ENCODE measurements around the gene CAVIN2. TPM values are rescaled to one million over a fixed set of nuclear protein-coding genes. Genes with fewer than 3 reads are reported as not detected.

Gene CAVIN2
- total and polyA plus RNA-seq, 2 donors = 4.3 to 8.2 TPM

DNA sequence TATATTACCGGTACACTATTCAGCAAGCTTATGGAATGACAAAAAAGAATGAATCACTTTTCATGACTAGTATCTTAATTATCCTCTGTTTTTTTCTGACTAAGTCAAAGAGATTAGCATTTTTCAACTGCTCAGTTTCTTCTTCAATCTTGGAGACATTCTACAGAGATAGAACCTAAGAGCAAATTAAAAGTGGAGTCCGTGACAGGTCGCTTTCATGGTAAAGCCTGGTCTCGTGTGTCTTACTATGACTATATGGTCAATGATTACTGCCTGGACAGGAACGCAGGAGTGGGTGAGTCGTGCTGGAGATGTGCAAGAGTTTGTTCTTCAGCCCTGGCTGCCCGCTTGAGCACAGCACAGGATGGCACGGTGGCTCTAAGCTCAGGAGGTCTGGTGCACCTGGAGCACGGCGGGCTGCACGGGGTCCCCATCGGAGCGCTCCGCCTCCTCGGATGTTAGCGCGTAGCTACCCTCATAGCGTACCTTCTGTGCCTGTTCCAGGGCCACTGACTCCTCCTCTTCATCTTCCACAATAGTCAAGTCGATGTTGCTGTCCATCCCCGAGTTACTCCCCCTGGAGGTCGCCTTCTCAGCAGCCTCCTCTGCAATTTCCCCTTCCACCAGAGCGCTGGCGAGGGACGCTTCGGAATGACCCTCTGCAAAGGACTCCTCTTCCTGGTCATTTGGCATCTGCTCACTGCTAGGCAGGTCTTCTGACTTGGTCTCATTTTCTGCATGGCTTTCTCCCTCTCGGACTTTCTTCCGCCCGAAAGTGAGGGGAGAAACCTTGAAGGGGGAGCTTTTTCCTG lies 11.1 kb downstream of the CAVIN2 start:
- Histone ChIP-seq H3K9me3 (ENCODE audit: control insufficient read depth in 2 of 2, insufficient read depth in 1 of 2, low read length in 1 of 2) (no peaks in the 10 kb centered on the region), H3K27me3 (ENCODE audit: control insufficient read depth in 2 of 2, insufficient read depth in 1 of 2, low read length in 1 of 2) (no peaks in the 10 kb centered on the region), H3K4me1 (ENCODE audit: control insufficient read depth in 2 of 2, insufficient read depth in 2 of 2, low read length in 2 of 2) (no peaks in the 10 kb centered on the region), H3K36me3 (ENCODE audit: control insufficient read depth in 2 of 2, insufficient read depth in 2 of 2, low read length in 1 of 2) (no peaks in the 10 kb centered on the region), H3K4me3 (ENCODE audit: low read length in 2 of 2) (no peak overlapping the region), H3K27ac (ENCODE audit: low read depth in 1 of 2, low read length in 1 of 2) (no peak overlapping the region)
- 98% methylated on average over 28 of the region's 28 CpGs for WGBS
- no peak for DNase-seq (ENCODE audit: low read depth in 6 of 9, low spot score in 9 of 9)

DNA sequence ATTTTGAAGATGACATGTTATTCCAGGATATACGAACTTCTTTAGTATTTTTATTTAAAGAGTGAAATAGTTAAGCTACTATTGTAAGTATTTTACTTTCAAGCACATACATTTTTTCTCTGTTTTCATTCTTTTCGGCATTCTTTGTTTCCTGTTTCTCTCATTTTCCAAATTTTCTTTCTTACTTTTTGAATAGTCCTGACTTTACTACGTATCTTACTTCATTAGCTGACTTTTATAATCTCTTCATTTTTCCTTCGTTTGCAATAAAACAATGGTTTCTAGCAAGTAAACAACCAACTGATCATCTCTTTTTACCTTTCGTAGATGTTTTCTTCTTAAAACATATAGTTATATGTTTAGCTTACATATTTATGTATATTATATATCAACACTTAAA lies 11.8 kb downstream of the CAVIN2 start:
- H3K36me3 ChIP-seq (ENCODE audit: control insufficient read depth in 2 of 2, insufficient read depth in 2 of 2, low read length in 1 of 2) = no peaks in the 10 kb centered on the region
- H3K27ac ChIP-seq (ENCODE audit: low read depth in 1 of 2, low read length in 1 of 2) = no peak overlapping the region
- WGBS = 96% methylated on average over 5 of the region's 5 CpGs
- DNase-seq (ENCODE audit: low read depth in 6 of 9, low spot score in 9 of 9) = no peak
- H3K4me3 ChIP-seq (ENCODE audit: low read length in 2 of 2) = no peak overlapping the region
- H3K9me3 ChIP-seq (ENCODE audit: control insufficient read depth in 2 of 2, insufficient read depth in 1 of 2, low read length in 1 of 2) = no peaks in the 10 kb centered on the region
- H3K4me1 ChIP-seq (ENCODE audit: control insufficient read depth in 2 of 2, insufficient read depth in 2 of 2, low read length in 2 of 2) = no peaks in the 10 kb centered on the region
- no peaks in the 10 kb centered on the region for H3K27me3 ChIP-seq (ENCODE audit: control insufficient read depth in 2 of 2, insufficient read depth in 1 of 2, low read length in 1 of 2)

DNA sequence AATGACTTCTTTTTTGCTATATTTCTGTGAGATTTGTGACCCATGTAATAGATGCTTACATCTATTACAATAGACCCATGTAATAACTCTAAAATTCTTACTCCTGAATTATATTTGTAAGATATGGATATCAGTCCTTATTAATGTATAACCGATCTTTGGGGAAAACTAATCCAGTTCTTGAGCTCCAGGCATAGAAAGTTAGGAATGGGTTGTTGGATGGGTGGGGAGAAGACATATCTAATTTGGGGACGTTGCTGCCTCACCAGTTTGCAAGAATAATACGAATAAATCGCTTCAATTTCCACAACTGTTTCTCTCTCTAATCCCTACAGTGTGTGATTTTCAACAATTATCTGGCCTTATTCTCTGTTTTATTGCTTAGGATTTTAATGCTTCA lies 13.5 kb downstream of the CAVIN2 start:
- Histone ChIP-seq H3K27me3 (ENCODE audit: control insufficient read depth in 2 of 2, insufficient read depth in 1 of 2, low read length in 1 of 2) (no peaks in the 10 kb centered on the region), H3K9me3 (ENCODE audit: control insufficient read depth in 2 of 2, insufficient read depth in 1 of 2, low read length in 1 of 2) (no peaks in the 10 kb centered on the region), H3K4me1 (ENCODE audit: control insufficient read depth in 2 of 2, insufficient read depth in 2 of 2, low read length in 2 of 2) (no peaks in the 10 kb centered on the region), H3K27ac (ENCODE audit: low read depth in 1 of 2, low read length in 1 of 2) (no peak overlapping the region), H3K4me3 (ENCODE audit: low read length in 2 of 2) (no peak overlapping the region), H3K36me3 (ENCODE audit: control insufficient read depth in 2 of 2, insufficient read depth in 2 of 2, low read length in 1 of 2) (no peaks in the 10 kb centered on the region)
- WGBS = 96% methylated on average over 4 of the region's 4 CpGs
- DNase-seq (ENCODE audit: low read depth in 6 of 9, low spot score in 9 of 9) = no peak

DNA sequence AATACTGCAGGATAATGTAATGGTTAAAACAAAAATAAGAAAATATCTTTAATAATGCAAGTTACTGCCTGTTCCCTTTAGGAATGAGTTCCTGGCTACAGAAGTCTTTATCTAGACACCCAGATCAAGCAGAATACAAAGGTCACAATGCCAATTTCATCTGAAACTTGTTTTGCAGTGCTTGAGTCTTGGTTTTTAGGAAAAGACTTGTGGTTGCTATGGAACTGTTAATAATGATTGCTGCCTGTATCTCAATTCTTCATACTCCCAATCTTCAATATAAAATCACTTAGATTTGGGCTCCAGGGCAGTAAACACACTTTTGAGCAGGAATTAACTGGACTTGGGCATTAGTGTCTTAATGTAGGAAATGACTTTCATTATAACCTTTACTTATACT lies 14.2 kb downstream of the CAVIN2 start:
- Histone ChIP-seq H3K4me1 (ENCODE audit: control insufficient read depth in 2 of 2, insufficient read depth in 2 of 2, low read length in 2 of 2) (no peaks in the 10 kb centered on the region), H3K4me3 (ENCODE audit: low read length in 2 of 2) (no peak overlapping the region), H3K36me3 (ENCODE audit: control insufficient read depth in 2 of 2, insufficient read depth in 2 of 2, low read length in 1 of 2) (no peaks in the 10 kb centered on the region), H3K27me3 (ENCODE audit: control insufficient read depth in 2 of 2, insufficient read depth in 1 of 2, low read length in 1 of 2) (no peaks in the 10 kb centered on the region), H3K9me3 (ENCODE audit: control insufficient read depth in 2 of 2, insufficient read depth in 1 of 2, low read length in 1 of 2) (no peaks in the 10 kb centered on the region), H3K27ac (ENCODE audit: low read depth in 1 of 2, low read length in 1 of 2) (no peak overlapping the region)
- no peak for DNase-seq (ENCODE audit: low read depth in 6 of 9, low spot score in 9 of 9)

DNA sequence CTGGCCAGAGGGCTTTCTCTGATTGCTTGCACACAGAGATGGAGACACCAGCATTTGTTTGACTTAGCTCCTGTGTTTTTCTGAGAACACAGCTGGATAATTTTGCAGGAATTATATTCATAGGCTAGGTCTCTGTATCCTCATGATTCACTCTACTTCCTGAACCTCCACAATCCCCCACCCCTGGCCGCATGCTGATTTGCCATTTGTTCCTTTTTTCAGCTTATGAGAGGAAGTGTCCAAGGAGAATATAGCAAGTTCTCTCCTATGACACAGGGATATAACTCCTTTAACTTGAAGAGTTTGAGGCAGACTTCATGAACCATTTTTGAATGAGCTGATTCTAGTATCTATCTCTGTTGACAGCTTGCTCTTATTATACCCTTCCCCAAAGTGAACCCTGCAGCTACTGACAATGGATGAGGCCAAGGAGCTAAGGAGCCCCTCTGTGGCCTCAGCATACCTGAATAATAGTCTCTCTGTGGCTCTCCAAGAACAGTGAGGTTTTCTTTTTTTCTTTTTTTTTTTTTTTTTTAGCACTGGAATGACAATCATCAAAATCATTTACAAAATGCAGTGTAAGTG lies 15.4 kb downstream of the CAVIN2 start:
- H3K27ac ChIP-seq (ENCODE audit: low read depth in 1 of 2, low read length in 1 of 2) = no peak overlapping the region
- no peaks in the 10 kb centered on the region for H3K9me3 ChIP-seq (ENCODE audit: control insufficient read depth in 2 of 2, insufficient read depth in 1 of 2, low read length in 1 of 2)
- no peaks in the 10 kb centered on the region for H3K36me3 ChIP-seq (ENCODE audit: control insufficient read depth in 2 of 2, insufficient read depth in 2 of 2, low read length in 1 of 2)
- DNase-seq (ENCODE audit: low read depth in 6 of 9, low spot score in 9 of 9) = no peak
- H3K27me3 ChIP-seq (ENCODE audit: control insufficient read depth in 2 of 2, insufficient read depth in 1 of 2, low read length in 1 of 2) = no peaks in the 10 kb centered on the region
- H3K4me1 ChIP-seq (ENCODE audit: control insufficient read depth in 2 of 2, insufficient read depth in 2 of 2, low read length in 2 of 2) = no peaks in the 10 kb centered on the region
- 97% methylated on average over 1 of the region's 1 CpG for WGBS
- H3K4me3 ChIP-seq (ENCODE audit: low read length in 2 of 2) = no peak overlapping the region

DNA sequence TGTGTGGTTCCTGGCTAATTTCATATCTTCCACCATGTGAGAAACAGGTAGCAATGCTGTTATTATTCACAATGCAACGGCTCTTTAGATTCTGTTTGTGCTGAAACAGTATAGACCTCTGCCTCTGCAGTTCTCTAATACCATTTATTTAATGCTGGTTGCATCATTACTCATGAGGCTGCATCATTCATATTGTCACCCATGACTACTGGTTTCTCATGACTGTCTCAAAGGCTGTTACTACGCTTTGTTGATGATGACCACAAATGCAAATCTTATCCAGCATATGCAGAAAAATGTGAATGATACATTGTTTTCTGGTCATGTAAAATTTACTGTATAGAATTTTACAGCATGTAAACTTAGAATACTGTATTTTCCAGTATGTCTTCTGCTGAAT lies 22.5 kb downstream of the CAVIN2 start:
- Histone ChIP-seq H3K4me1 (ENCODE audit: control insufficient read depth in 2 of 2, insufficient read depth in 2 of 2, low read length in 2 of 2) (no peaks in the 10 kb centered on the region), H3K9me3 (ENCODE audit: control insufficient read depth in 2 of 2, insufficient read depth in 1 of 2, low read length in 1 of 2) (no peaks in the 10 kb centered on the region), H3K4me3 (ENCODE audit: low read length in 2 of 2) (no peak overlapping the region), H3K27me3 (ENCODE audit: control insufficient read depth in 2 of 2, insufficient read depth in 1 of 2, low read length in 1 of 2) (no peaks in the 10 kb centered on the region), H3K36me3 (ENCODE audit: control insufficient read depth in 2 of 2, insufficient read depth in 2 of 2, low read length in 1 of 2) (no peaks in the 10 kb centered on the region), H3K27ac (ENCODE audit: low read depth in 1 of 2, low read length in 1 of 2) (no peak overlapping the region)
- no peak for DNase-seq (ENCODE audit: low read depth in 6 of 9, low spot score in 9 of 9)
- WGBS = over 99% methylated on average over 2 of the region's 2 CpGs

DNA sequence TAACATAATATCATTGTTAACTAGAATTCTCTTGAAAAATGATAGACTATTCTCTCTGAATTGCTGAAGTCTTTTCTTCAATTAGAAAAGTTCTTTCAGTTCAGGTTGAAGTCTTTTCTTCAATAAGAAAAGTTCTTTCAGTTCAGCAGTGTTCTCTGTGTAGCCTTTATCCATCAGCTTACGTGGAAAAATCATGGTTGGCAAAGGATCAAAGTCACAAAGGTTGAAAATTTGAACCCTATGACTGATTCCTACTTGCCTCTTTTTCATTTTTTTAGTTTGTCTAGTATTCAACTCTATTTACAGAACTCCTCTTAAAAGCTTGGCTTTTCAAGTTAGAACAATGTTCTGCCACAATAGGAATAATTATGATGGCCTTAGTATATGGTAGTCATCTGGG lies 25.8 kb downstream of the CAVIN2 start:
- Histone ChIP-seq H3K36me3 (ENCODE audit: control insufficient read depth in 2 of 2, insufficient read depth in 2 of 2, low read length in 1 of 2) (no peaks in the 10 kb centered on the region), H3K4me3 (ENCODE audit: low read length in 2 of 2) (no peak overlapping the region), H3K27ac (ENCODE audit: low read depth in 1 of 2, low read length in 1 of 2) (no peak overlapping the region), H3K27me3 (ENCODE audit: control insufficient read depth in 2 of 2, insufficient read depth in 1 of 2, low read length in 1 of 2) (no peaks in the 10 kb centered on the region), H3K4me1 (ENCODE audit: control insufficient read depth in 2 of 2, insufficient read depth in 2 of 2, low read length in 2 of 2) (no peaks in the 10 kb centered on the region), H3K9me3 (ENCODE audit: control insufficient read depth in 2 of 2, insufficient read depth in 1 of 2, low read length in 1 of 2) (no peaks in the 10 kb centered on the region)
- DNase-seq (ENCODE audit: low read depth in 6 of 9, low spot score in 9 of 9) = no peak
- 90% methylated on average over 1 of the region's 1 CpG for WGBS

DNA sequence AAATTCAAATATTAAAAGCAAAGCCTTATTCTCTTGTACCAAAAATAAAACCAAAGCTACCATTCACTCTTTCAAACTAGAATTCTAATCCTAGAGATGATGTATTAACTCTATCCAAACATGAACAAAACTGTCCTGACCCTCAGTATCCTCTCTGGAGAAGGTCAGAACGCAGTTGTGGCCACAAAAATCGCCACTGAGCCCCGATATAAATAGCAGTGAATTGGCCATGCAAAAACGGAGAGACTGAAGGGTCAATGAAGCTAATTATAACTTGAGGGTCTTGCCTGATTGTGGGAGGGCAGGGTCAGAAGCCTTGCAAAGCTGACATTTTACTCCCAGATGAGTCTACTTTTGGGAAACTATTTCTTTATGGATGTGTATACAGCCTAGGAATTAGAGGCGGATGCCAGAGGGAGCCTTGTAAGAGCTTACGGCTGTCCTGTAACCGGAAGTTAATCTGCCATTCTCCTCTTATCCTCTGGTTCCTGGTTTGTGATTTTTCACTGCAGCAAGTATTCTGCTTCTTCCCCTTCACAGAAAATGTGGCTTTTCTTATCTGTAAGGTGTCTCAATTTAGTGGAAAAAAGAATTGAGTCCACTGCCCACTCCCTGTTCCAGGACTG lies 28.1 kb downstream of the CAVIN2 start:
- Histone ChIP-seq H3K4me3 (ENCODE audit: low read length in 2 of 2) (no peak overlapping the region), H3K9me3 (ENCODE audit: control insufficient read depth in 2 of 2, insufficient read depth in 1 of 2, low read length in 1 of 2) (no peaks in the 10 kb centered on the region)
- 67% methylated on average over 7 of the region's 7 CpGs for WGBS

DNA sequence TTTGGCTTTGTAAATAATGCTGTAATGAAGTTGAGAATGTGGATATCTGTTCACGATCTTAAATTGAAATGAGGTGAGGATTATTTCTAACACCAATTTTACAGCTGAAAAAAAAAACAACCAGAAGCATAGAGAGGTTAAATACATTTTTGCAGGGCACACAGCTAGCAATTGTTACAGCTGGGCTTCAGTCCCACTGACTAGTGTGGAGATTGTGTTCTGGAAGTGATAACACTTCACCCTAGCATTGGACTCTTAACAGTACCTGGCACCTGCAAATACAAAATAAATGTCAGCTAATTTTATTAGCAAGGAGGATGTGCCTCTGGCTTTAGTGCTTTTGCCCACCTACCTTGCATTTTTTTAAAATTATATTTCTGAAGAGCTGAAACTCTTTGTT lies 28.8 kb downstream of the CAVIN2 start:
- H3K4me3 ChIP-seq (ENCODE audit: low read length in 2 of 2) = no peak overlapping the region
- H3K27ac ChIP-seq (ENCODE audit: low read depth in 1 of 2, low read length in 1 of 2) = no peak overlapping the region
- no peaks in the 10 kb centered on the region for H3K27me3 ChIP-seq (ENCODE audit: control insufficient read depth in 2 of 2, insufficient read depth in 1 of 2, low read length in 1 of 2)
- DNase-seq (ENCODE audit: low read depth in 6 of 9, low spot score in 9 of 9) = no peak
- no peaks in the 10 kb centered on the region for H3K36me3 ChIP-seq (ENCODE audit: control insufficient read depth in 2 of 2, insufficient read depth in 2 of 2, low read length in 1 of 2)
- WGBS = 97% methylated on average over 1 of the region's 1 CpG
- H3K9me3 ChIP-seq (ENCODE audit: control insufficient read depth in 2 of 2, insufficient read depth in 1 of 2, low read length in 1 of 2) = no peaks in the 10 kb centered on the region
- no peaks in the 10 kb centered on the region for H3K4me1 ChIP-seq (ENCODE audit: control insufficient read depth in 2 of 2, insufficient read depth in 2 of 2, low read length in 2 of 2)

More for the DNA sequence above, 28.1 kb downstream of the CAVIN2 start:
- Histone ChIP-seq H3K36me3 (ENCODE audit: control insufficient read depth in 2 of 2, insufficient read depth in 2 of 2, low read length in 1 of 2) (no peaks in the 10 kb centered on the region), H3K27me3 (ENCODE audit: control insufficient read depth in 2 of 2, insufficient read depth in 1 of 2, low read length in 1 of 2) (no peaks in the 10 kb centered on the region), H3K27ac (ENCODE audit: low read depth in 1 of 2, low read length in 1 of 2) (no peak overlapping the region), H3K4me1 (ENCODE audit: control insufficient read depth in 2 of 2, insufficient read depth in 2 of 2, low read length in 2 of 2) (no peaks in the 10 kb centered on the region)
- DNase-seq (ENCODE audit: low read depth in 6 of 9, low spot score in 9 of 9) = no peak

Data from thymus (tissue), 11 donors.